22Rv1 (cell line): ENCODE results near the gene GATA5.

Experiments
- ZFX ChIP-seq: fragments of 450-650 bp; IDR thresholded peaks from 2 replicates; pipeline ENCODE4 v1.6.1; 2017; ENCODE audit warnings: antibody characterized with exemption, borderline replicate concordance
- TF ChIP-seq, protein P1 (sequence below): fragments of 450-650 bp; IDR thresholded peaks from 2 replicates; pipeline ENCODE4 v1.5.1; 2017; ENCODE audit warnings: mild to moderate bottlenecking

GRCh38 chr20:62475027-62475771 lies 596 bp downstream of the GATA5 start:
- TF ChIP-seq, protein P1, sequence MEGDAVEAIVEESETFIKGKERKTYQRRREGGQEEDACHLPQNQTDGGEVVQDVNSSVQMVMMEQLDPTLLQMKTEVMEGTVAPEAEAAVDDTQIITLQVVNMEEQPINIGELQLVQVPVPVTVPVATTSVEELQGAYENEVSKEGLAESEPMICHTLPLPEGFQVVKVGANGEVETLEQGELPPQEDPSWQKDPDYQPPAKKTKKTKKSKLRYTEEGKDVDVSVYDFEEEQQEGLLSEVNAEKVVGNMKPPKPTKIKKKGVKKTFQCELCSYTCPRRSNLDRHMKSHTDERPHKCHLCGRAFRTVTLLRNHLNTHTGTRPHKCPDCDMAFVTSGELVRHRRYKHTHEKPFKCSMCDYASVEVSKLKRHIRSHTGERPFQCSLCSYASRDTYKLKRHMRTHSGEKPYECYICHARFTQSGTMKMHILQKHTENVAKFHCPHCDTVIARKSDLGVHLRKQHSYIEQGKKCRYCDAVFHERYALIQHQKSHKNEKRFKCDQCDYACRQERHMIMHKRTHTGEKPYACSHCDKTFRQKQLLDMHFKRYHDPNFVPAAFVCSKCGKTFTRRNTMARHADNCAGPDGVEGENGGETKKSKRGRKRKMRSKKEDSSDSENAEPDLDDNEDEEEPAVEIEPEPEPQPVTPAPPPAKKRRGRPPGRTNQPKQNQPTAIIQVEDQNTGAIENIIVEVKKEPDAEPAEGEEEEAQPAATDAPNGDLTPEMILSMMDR, result no peak
- no peak for TF ChIP-seq ZFX
